Suprapubic skin (tissue), 4 donors: ENCODE data around the gene CLEC7A. TPM values are rescaled to one million over a fixed set of nuclear protein-coding genes. Genes with fewer than 3 reads are reported as not detected.

Experiments
- DNase-seq, 2 donors: peaks; one replicate each; pipeline ENCODE4 v3.0.0-alpha.2; 2019; ENCODE audit warnings: low spot score in 2 of 2
- H3K27ac ChIP-seq: fragments of 200-600 bp; sonication (generic); one replicate; pipeline ENCODE4 v1.5.1; 2019
- H3K27me3 ChIP-seq: fragments of 200-600 bp; sonication (generic); one replicate; pipeline ENCODE4 v1.5.1; 2019
- H3K36me3 ChIP-seq: fragments of 200-600 bp; sonication (generic); one replicate; pipeline ENCODE4 v1.5.1; 2019
- H3K4me1 ChIP-seq: fragments of 200-600 bp; sonication (generic); one replicate; pipeline ENCODE4 v1.5.1; 2019
- H3K4me3 ChIP-seq: fragments of 200-600 bp; sonication (generic); one replicate; pipeline ENCODE4 v1.5.1; 2019; ENCODE audit warnings: mild to moderate bottlenecking
- H3K9me3 ChIP-seq: fragments of 200-600 bp; sonication (generic); one replicate; pipeline ENCODE4 v1.5.1; 2019
- EP300 ChIP-seq: sonication (generic); formaldehyde crosslinking; IDR thresholded peaks from one replicate; pipeline ENCODE4 v1.6.1; 2017; ENCODE audit warnings: antibody characterized with exemption
- POLR2A ChIP-seq, 2 donors: fragments of 450-650 bp; IDR thresholded peaks; one replicate each; pipeline ENCODE4 v1.6.1; 2017; ENCODE audit warnings: antibody characterized with exemption in 2 of 2, mild to moderate bottlenecking in 2 of 2, moderate library complexity in 2 of 2
- POLR2AphosphoS5 ChIP-seq, 3 donors: sonication (generic); formaldehyde crosslinking; IDR thresholded peaks; one replicate each; pipeline ENCODE4 v1.6.1; 2017; ENCODE audit warnings: antibody characterized with exemption in 3 of 3
- WGBS: methylation state at CpG from one replicate; pipeline ENCODE4 v1.1.5; 2018; 5-methylcytosine and 5-hydroxymethylcytosine counted together
- total RNA-seq, 4 donors: library from RNA; depleted of rRNA; stranded (reverse); fragments of >200 nt; gene quantifications; one replicate each; pipeline ENCODE4 v1.1.0, GENCODE V29; 2016
- TF ChIP-seq, protein P1 (sequence below), 2 donors: fragments of 200-600 bp in 1 of 2; fragments of 450-650 bp in 1 of 2; sonication (generic) in 1 of 2; IDR thresholded peaks; one replicate each; pipeline ENCODE4 v1.5.1; 2016 to 2019; ENCODE audit warnings: antibody characterized with exemption in 2 of 2, mild to moderate bottlenecking in 1 of 2, moderate library complexity in 1 of 2

The CLEC7A gene
- total RNA-seq, 4 donors from 2014 or later, result 3.7 to 6.6 (median 4.1) TPM

DNA sequence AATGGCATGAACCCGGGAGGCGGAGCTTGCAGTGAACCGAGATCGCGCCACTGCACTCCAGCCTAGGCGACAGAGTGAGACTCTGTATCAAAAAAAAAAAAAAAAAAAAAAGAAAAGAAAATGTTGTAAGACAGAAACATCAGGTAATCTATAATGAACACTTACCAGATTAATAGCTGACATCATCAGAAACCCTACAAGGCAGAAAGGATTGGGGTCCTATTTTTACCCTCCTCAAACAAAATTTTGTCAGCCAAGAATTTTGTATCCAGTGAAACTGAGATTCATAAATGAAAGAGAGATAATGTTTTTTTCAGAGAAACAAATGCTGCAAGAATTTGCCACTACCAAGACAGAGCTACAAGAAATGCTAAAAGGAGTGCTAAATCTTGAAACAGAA, 45.3 kb downstream of the CLEC7A start:
- WGBS, result 98% methylated on average over 6 of the region's 6 CpGs
- no peak for DNase-seq

DNA sequence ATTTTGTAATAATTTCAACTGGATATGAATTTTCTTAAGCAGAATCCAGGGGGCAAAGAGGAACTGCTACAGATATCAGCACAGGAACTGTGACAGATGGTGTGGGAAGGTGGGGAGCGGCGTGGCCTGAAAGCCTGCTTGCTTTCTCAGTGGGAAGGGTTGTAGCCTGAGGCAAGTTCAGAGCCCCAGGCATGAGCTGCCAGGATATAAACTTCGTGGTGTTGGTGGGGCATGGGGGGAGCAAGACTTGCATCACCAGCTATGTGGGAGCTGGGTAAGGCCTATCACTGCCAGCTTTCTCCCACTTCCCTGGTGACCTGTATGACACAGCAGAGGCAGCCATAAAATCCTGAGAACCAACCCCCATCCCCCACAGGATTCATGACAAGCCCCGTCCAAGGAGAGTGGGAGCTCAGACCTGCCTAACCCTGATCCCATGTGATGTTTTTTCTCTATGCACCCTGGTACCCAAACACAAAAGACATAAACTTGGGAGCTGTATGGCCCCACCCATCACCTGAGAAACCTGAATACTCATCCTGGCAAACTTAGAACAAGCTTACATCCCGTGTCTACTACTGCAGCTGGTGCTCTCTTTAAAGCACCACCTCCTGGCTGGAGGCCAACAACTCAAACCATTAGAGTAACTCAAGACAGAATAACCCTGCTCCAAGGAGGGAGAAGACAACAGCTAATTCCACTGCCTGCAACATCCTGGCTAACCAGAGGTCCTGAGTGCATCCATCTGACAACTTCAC, 47.7 kb downstream of the CLEC7A start:
- Histone ChIP-seq H3K27ac (no peak overlapping the region), H3K27me3 (no peaks in the 10 kb centered on the region), H3K36me3 (no peaks in the 10 kb centered on the region), H3K4me1 (peaks cover 3% of the 10 kb centered on the region), H3K4me3 (no peak overlapping the region), H3K9me3 (peaks cover 7% of the 10 kb centered on the region)
- TF ChIP-seq EP300 (no peak), POLR2AphosphoS5 (IDR thresholded peaks at IDR 0.05) (no peak)
- 57% methylated on average over 5 of the region's 5 CpGs for WGBS
- DNase-seq, result no peak

More for the DNA sequence above, 45.3 kb downstream of the CLEC7A start:
- no peak for TF ChIP-seq EP300
- TF ChIP-seq, protein P1, sequence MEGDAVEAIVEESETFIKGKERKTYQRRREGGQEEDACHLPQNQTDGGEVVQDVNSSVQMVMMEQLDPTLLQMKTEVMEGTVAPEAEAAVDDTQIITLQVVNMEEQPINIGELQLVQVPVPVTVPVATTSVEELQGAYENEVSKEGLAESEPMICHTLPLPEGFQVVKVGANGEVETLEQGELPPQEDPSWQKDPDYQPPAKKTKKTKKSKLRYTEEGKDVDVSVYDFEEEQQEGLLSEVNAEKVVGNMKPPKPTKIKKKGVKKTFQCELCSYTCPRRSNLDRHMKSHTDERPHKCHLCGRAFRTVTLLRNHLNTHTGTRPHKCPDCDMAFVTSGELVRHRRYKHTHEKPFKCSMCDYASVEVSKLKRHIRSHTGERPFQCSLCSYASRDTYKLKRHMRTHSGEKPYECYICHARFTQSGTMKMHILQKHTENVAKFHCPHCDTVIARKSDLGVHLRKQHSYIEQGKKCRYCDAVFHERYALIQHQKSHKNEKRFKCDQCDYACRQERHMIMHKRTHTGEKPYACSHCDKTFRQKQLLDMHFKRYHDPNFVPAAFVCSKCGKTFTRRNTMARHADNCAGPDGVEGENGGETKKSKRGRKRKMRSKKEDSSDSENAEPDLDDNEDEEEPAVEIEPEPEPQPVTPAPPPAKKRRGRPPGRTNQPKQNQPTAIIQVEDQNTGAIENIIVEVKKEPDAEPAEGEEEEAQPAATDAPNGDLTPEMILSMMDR (IDR thresholded peaks at IDR 0.05), result no peak
- no peak for TF ChIP-seq POLR2AphosphoS5 (IDR thresholded peaks at IDR 0.05)
- no peak for TF ChIP-seq POLR2A (IDR thresholded peaks at IDR 0.05)
- H3K4me1 ChIP-seq, result peaks cover 3% of the 10 kb centered on the region
- no peaks in the 10 kb centered on the region for H3K36me3 ChIP-seq
- no peak overlapping the region for H3K4me3 ChIP-seq
- no peaks in the 10 kb centered on the region for H3K27me3 ChIP-seq
- peaks cover 7% of the 10 kb centered on the region for H3K9me3 ChIP-seq
- no peak overlapping the region for H3K27ac ChIP-seq

DNA sequence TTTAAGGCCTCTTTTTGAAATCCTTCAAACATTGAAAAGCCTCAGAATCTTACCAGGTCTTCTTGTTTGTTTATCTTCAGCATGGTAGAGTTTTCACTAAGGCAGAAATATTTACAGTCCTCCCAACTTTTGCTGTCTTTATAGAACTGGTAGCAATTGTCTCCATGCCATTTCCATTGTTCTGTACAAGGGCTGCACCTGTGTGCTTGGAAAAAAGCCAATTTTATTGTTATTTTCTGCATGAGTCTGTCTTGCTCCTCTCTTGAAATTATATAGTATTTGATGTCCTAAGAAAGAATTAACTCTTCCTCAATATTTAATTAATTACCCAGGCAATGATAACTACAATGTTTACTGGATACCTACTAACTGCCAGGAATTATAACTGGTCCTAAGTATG, 54.5 kb downstream of the CLEC7A start:
- H3K4me3 ChIP-seq, result no peak overlapping the region
- H3K36me3 ChIP-seq, result no peaks in the 10 kb centered on the region
- no peaks in the 10 kb centered on the region for H3K4me1 ChIP-seq
- TF ChIP-seq POLR2A (IDR thresholded peaks at IDR 0.05) (no peak), POLR2AphosphoS5 (IDR thresholded peaks at IDR 0.05) (no peak), EP300 (no peak)
- TF ChIP-seq, protein P1 (IDR thresholded peaks at IDR 0.05), result no peak
- no peak overlapping the region for H3K27ac ChIP-seq
- no peaks in the 10 kb centered on the region for H3K27me3 ChIP-seq
- no peaks in the 10 kb centered on the region for H3K9me3 ChIP-seq
- no peak for DNase-seq

DNA sequence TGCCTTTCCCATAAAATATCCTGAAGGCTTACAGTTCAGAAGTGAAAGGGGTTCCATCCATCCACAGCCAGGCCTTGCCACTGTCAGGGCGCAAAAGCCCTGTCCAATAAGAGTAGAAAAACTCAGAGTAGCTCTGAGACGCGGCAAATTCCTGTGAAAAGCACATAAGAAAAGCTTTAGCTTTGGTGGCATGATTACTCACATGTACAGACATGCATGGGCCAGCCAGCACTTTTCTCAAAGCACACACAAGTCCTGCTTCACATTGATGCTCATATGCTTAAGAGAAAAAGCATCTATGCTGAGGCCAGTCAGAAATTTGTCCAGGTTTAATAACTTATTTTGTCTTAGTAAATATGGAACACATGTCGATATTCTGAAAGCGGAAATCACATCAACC, 56.7 kb downstream of the CLEC7A start:
- DNase-seq, result no peak
- Histone ChIP-seq H3K27me3 (no peaks in the 10 kb centered on the region), H3K4me1 (peaks cover 8% of the 10 kb centered on the region), H3K36me3 (no peaks in the 10 kb centered on the region), H3K4me3 (no peak overlapping the region), H3K9me3 (no peaks in the 10 kb centered on the region), H3K27ac (no peak overlapping the region)
- 69% methylated on average over 5 of the region's 5 CpGs for WGBS
- TF ChIP-seq, protein P1 (IDR thresholded peaks at IDR 0.05), result no peak
- no peak for TF ChIP-seq EP300
- no peak for TF ChIP-seq POLR2AphosphoS5 (IDR thresholded peaks at IDR 0.05)
- no peak for TF ChIP-seq POLR2A (IDR thresholded peaks at IDR 0.05)

DNA sequence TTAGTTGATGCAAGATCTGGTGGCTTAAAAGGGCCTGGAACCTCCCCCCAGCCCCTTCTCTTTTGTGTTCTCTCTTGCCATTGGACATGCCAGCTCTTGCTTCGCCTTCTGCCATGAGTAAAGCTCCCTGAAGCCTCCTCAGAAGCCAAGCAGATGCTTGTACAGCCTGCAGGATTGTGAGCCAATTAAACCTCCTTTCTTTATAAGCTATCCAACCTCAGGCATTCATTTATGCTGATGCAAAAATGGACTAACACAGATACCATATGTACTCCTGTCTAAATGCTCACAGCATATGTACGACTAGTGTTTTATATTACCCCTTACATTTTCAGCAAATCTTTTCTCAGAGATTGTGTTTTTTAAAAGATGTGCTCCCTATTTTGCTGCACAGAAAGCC, 57.9 kb downstream of the CLEC7A start:
- 80% methylated on average over 2 of the region's 2 CpGs for WGBS
- Histone ChIP-seq H3K9me3 (no peaks in the 10 kb centered on the region), H3K4me1 (peaks cover 13% of the 10 kb centered on the region), H3K4me3 (no peak overlapping the region), H3K27ac (no peak overlapping the region), H3K27me3 (no peaks in the 10 kb centered on the region), H3K36me3 (no peaks in the 10 kb centered on the region)
- no peak for TF ChIP-seq POLR2AphosphoS5 (IDR thresholded peaks at IDR 0.05)
- DNase-seq, result no peak

DNA sequence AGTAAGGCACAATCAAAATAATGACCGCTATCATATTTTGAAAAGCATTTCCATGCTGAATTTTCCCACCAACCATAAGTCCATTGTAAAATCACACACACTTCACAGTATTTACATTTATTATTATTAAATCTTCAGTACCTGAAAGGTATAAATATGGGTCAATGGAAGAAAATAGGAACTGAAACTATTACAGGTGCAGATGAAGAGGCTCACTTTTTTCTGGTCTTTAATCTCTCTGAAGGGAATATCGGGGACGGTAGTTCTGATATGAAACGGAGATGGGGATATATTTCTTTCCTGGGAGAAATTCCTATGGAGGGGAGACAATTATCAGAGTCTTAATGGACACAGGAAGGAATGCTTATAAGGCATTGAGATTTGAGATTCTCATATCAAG, 59.6 kb downstream of the CLEC7A start:
- no peak overlapping the region for H3K4me3 ChIP-seq
- no peak overlapping the region for H3K27ac ChIP-seq
- no peak for DNase-seq
- H3K9me3 ChIP-seq, result no peaks in the 10 kb centered on the region
- H3K4me1 ChIP-seq, result peaks cover 13% of the 10 kb centered on the region
- 98% methylated on average over 4 of the region's 4 CpGs for WGBS
- H3K27me3 ChIP-seq, result no peaks in the 10 kb centered on the region
- TF ChIP-seq EP300 (no peak), POLR2A (IDR thresholded peaks at IDR 0.05) (no peak), POLR2AphosphoS5 (IDR thresholded peaks at IDR 0.05) (no peak)
- TF ChIP-seq, protein P1 (IDR thresholded peaks at IDR 0.05), result no peak
- H3K36me3 ChIP-seq, result no peaks in the 10 kb centered on the region
